GM19395 (cell line): ENCODE results near the gene FAM193A.

ENCODE experiments used
- ATAC-seq: cut with Tn5 transposase; IDR thresholded peaks from one replicate; pipeline ENCODE4 v1.9.1; 2021; ENCODE audit warnings: mild to moderate bottlenecking, moderate library complexity; ENCODE audit not compliant: unreplicated experiment

The FAM193A gene

GRCh38 chr4:2688697-2689096 lies 152.2 kb downstream of the FAM193A start:
- ATAC-seq: no peak

- ATAC-seq: no peak
Observed at GRCh38 chr4:2689114-2689513, 152.7 kb downstream of the FAM193A start.

GRCh38 chr4:2689825-2690700 lies 153.6 kb downstream of the FAM193A start:
- ATAC-seq: no peak

GRCh38 chr4:2691313-2691712 lies 154.9 kb downstream of the FAM193A start:
- ATAC-seq: no peak

GRCh38 chr4:2691952-2692435 lies 155.5 kb downstream of the FAM193A start:
- ATAC-seq: no peak

GRCh38 chr4:2694691-2695090 lies 158.2 kb downstream of the FAM193A start:
- no peak for ATAC-seq

- no peak for ATAC-seq
Observed at GRCh38 chr4:2695346-2696060, 159.1 kb downstream of the FAM193A start.

- peak; percentile 91 for ATAC-seq
Observed at GRCh38 chr4:2696423-2696822, 160.0 kb downstream of the FAM193A start.

GRCh38 chr4:2697995-2698414 lies 161.6 kb downstream of the FAM193A start:
- ATAC-seq: no peak

- no peak for ATAC-seq
Observed at GRCh38 chr4:2698504-2698903, 162.1 kb downstream of the FAM193A start.

- ATAC-seq: no peak
Observed at GRCh38 chr4:2698951-2699505, 162.6 kb downstream of the FAM193A start.

- no peak for ATAC-seq
Observed at GRCh38 chr4:2699534-2699933, 163.1 kb downstream of the FAM193A start.

GRCh38 chr4:2700031-2700430 lies 163.6 kb downstream of the FAM193A start:
- ATAC-seq: no peak

GRCh38 chr4:2702361-2702760 lies 165.9 kb downstream of the FAM193A start:
- ATAC-seq: no peak

- no peak for ATAC-seq
Observed at GRCh38 chr4:2702770-2703169, 166.3 kb downstream of the FAM193A start.

- ATAC-seq: no peak
Observed at GRCh38 chr4:2712261-2712842, 175.9 kb downstream of the FAM193A start.

- no peak for ATAC-seq
Observed at GRCh38 chr4:2713337-2713736, 176.9 kb downstream of the FAM193A start.

- no peak for ATAC-seq
Observed at GRCh38 chr4:2714061-2714770, 177.8 kb downstream of the FAM193A start.

- ATAC-seq: no peak
Observed at GRCh38 chr4:2714918-2715317, 178.5 kb downstream of the FAM193A start.

- no peak for ATAC-seq
Observed at GRCh38 chr4:2715426-2715825, 179.0 kb downstream of the FAM193A start.

- ATAC-seq: no peak
Observed at GRCh38 chr4:2716236-2716635, 179.8 kb downstream of the FAM193A start.
